DMS79 (cell line): ENCODE measurements around the gene ADAMTSL3.
"Not testable (repeated sequence)": the region's sequence is repeated elsewhere in the genome, so short reads cannot be mapped to it uniquely, and the experiment has no call there.

ENCODE experiments used
- DNase-seq: peaks from one replicate; lab custom pipeline; 2025; lab: John Stamatoyannopoulos, UW

Gene ADAMTSL3

DNA sequence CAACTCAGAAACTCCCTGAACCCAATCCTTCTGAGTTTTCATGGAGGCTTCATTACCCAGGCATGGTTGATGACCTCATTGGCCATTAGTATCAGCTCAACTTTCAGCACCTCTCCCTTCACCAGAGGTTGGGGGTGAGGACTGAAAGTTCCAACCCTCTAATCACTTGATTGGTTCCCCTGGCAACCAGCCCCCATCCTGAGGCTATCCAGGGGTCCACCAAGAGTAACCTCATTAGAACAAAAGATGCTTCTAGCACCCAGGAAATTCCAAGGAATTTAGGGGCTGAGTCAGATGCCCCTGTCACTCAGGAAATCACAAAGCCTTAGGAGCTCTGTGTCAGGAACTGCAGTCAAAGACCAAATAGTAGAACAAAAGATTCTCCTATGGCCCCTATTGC lies 43.8 kb downstream of the ADAMTSL3 start:
- no peak for DNase-seq

DNA sequence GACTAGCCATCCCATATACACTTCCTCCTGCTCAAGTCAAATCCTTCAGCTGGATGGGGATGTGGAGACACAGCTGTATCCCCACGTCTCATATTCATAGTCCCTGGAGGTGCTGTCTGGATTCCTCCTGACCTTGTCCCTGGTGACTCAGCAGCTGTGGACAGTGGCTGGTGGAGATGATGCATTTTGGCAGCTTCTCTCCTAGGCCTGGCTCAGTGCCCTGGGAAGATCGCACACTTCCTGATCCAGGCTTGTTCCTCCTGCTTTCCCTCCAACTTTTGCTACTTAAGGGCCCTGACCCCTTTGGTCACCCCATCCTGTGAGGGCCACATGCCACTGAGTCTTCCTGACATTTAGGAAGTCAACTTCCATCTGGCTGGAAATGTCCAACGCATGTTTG lies 44.4 kb downstream of the ADAMTSL3 start:
- DNase-seq, result no peak

DNA sequence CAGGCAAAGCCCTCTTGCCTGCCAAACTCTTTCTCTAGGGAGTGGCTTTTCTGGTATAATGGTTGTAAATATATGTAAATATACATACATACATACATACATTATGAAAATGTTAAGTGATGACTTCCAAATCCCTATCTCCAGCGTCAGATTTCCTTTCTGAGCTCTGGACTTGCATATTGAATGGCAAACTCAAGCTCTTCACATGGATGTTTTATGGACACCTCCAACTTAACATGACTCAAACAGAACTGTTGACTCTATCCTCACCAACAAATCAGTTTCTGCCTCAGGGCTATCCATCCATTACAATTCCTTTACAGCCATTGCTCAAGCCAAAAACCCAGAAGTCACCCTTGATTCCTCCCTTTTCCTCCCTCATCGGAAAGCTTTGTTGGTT lies 45.1 kb downstream of the ADAMTSL3 start:
- no peak for DNase-seq

DNA sequence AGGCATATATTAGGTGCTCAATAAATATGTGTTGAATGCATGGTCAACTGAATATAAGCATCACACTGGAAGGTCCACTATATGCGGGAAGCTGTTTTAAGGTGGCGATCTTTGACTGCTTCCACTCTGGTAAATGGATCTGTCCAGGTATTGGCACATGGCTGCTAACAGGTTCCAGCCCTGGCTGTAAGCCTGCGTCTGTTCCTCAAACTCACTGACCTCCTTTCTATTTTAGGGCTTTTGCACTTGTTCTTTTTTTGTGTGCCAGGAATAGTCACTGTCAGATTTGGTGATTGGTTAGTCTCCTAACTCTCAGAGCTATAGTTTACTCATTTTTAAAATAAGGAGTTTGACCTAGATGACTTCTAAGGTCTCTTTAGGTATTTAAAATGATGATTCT lies 46.2 kb downstream of the ADAMTSL3 start:
- no peak for DNase-seq

DNA sequence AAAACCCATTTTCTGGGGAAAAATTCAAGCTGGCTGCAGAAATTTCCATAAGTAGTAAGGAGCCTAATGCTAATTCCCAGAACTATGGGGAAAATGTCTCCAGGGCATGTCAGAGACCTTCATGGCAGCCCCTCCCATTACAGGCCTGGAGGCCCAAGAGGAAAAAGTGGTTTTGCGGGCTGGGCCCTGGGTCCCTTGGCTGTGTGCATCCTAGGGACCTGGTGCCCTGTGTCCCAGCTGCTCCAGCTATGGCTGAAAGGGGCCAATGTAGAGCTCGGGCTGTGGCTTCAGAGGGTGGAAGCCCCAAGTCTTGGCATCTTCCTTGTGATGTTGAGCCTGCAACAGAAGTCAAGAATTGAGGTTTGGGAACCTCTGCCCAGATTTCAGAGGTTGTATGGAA lies 48.4 kb downstream of the ADAMTSL3 start:
- not testable (repeated sequence) for DNase-seq

DNA sequence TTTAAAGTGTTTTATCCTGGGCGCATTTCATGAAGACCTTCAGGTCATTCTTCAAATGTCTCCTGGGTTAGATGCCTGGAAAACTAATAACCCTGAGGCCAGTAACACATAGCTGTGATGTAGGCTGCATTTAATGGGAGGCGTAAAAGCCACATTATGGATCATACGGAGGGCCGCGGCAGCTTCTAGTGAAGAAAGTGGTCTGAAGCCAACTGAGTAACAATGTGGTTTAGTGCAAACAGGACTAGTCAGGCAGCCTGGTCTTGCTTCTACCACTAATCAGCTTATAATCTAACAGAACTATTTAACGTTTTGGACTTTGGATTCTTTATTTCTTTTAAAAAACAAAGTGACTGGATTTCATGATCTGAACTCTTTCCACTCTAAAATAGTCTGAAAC lies 54.4 kb downstream of the ADAMTSL3 start:
- no peak for DNase-seq

DNA sequence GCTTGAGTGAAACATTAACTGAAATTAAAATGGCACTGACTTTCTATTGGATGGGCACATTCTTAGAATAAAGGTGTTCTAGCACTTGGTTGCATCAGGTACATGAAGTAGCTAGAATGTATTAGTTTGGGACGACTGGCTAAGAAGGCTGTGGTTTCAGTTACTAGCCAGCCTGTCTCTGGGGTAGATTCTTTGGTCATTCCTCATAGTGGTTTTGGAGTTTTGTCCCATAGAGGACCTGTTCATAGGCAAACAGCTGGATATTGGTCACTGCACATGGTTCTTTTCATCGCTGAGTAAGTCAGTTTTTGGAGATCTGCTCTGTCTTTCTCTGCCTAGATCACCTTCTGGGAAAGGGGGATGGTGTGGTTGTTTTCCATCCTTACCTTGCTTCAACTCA lies 55.3 kb downstream of the ADAMTSL3 start:
- DNase-seq, result no peak

DNA sequence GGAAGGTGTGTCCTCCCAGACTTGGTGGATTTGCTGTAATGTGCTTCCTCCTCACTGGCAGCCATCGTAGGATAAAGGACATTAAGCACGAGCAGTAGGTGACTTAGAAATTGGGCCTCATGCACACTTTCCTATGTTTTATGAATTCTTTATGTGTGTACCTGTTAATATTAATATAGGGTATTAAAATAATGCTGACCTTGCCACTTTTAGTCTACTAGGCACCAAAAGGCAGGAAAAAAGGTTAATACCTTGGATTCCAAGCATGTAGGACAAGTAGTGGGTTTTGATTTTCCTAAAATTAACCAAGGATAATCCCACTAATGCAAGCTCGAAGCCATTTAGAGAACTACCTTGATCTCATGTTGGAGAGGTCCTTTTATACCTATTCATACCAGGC lies 55.9 kb downstream of the ADAMTSL3 start:
- no peak for DNase-seq

DNA sequence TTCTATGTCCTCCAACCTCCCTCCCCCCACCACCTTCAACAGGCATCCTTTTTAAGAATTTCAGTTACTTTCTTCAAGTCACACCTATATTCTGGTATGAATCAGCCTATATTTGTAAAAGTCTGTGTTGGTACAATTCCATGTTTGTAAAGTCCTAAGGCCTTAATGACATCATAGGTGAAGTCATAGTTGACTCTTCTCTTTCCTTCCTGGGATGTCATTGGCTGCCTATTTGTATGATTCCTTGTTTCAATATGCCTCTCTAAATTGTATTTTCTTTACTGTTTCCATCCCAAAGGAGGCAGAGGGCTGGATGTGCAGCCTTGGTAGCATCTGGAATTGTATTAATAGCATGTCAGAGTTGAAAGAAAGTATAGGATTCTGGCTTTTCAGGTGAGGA lies 56.5 kb downstream of the ADAMTSL3 start:
- no peak for DNase-seq

DNA sequence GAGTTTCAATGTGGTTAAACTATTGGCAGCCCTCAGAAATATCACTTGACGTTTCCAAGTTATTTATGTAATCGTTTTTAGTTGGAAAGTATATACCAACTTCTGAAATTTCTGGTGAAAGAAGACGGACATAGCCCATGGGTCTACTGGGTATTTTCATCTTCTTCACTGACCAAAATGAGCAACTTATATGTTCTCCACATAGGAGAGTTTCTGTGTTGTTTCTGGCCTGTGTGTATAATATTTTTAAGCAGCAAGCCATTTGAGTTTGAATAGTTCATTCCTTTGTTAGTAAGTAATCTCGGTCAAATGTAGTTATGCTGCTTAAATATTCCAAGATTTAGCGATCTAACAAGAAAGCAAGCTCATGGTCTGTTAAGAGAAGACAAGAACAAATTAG lies 57.3 kb downstream of the ADAMTSL3 start:
- no peak for DNase-seq

DNA sequence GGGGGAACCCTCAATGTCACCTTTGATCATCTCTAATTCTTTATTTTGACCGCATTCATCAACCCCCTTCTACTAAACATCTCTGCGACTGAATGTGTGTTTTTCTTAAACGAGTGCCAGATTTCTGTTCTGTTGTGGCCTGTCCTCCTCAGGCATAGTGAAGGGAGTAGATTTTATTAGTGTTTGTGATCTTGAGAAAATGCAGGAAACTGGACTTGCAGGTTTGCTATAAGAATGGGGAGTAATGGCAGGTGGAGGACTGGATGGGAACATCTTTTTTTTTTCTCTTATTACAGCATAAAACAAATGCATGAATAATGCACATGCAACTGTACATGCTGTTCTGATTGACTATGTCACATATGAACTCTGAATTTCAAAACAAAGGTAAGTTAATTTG lies 59.3 kb downstream of the ADAMTSL3 start:
- DNase-seq, result no peak

DNA sequence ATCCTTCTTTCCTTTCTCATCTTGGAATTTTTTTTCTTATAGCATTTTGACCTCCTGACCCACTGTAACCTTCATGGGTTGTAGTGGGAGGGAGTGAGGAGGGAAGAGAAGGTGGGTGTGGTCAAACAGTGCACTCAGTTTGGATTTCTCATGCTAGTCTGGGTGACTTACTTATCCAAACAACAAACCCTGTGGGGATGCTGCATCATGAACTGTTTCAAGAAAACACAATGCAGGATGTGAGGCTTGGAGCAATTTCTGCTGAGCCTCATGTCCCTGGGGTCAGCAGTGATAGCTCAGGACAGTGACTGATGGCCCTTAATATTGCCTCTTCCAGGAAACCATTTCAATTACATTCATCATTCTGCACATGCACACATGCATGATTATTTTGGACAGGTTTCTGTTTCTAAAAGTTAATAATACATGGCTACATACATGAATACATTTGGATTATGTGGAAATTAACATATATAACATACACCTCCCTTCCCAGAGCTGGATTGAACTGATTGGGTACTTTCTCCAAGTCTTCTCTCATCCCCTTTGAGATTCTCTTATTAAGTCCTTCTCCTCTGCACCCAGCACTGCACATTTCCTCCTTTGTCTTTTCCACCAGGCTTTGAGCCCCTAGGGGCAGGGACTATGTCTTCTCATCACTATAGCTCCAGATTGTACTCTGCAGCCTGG lies 61.2 kb downstream of the ADAMTSL3 start:
- no peak for DNase-seq

DNA sequence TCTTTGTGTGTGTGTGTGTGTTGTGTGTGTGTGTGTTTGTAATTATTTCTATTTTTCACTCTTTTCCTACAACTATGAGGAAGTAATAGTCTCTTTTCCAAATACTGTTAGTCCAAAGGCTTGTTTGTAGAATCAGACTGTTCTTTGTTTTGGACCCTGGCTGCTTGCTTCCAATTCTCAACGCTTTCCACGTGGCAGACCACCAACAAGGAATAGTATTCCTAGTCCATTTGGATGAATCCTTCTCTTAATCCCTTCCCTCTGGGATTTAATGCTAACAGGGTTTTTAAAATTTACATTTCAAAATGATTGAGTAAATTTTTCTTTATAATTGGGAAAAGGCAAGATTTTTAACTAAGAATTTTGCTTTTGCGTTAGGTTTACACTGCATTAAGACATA lies 62.7 kb downstream of the ADAMTSL3 start:
- no peak for DNase-seq

DNA sequence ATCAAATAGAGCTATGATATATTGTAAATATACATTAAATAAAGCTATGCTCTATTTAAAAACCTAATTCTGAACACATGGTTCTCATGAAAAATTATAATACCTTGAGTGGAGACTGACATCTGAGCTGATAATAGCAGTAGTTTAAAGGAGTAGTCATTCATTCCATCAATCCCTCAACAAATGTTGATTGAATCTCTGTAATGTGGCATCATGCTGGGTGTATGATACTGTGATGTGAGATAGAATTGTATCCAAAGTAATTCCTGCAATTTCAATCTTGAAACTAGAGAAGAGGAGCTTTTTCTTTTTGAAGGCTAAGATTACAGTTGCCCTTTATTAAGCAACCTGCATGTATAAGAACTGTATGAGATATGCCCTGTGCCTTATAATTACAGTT lies 63.1 kb downstream of the ADAMTSL3 start:
- no peak for DNase-seq

DNA sequence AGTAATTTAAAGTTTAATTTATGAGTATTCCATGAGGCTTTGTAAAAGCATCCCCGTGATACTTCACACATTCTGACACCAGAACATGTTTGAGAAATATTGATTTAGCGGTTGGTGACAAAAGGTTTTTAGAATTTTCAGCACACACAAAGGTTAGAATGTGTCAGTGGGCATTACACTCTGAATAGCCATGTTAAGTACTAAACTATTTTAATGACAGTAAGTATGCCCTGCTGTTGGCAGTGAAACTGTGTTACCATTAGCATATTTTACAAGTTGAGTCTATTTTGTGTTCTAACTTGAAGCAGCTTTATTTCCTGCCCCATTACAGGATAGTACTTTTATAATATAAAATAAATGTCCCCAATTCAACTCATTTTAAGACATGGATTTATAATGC lies 66.5 kb downstream of the ADAMTSL3 start:
- no peak for DNase-seq

DNA sequence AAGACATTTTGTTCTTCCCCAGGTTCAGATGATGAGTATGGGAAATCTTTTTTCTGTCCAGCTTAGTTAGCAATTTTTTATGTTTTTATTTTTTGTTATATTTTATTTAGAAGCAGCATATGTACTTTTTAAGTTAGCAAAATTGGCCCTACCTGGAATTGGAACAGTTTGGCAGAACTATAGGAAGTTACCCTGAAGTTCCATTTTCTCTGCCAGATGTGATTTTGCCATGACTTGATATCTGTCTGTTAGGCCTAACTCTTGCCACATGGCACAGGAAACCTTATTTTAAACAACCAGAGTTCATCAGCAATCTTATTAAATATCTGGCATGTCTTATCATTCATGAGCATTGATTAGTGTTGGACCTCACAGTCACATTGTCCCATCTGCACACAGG lies 67.1 kb downstream of the ADAMTSL3 start:
- DNase-seq, result no peak

DNA sequence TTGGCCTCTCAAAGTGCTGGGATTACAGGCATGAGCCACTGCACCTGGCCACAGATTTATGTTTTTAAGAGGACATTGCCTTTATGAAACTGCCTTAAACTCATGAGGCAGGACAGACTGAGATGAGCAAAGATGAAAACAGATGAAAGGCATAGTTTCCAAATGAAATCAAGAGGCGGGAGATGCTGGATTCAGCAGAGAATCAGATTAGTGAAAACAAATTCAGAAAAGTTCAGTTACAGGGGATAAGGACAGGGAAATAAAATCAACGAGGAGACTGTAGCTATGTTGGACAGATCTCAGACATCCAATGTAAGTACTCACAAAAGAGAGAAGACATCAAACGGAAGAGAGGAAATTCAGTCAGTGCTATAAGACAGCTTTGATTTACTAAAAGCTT lies 68.1 kb downstream of the ADAMTSL3 start:
- DNase-seq, result no peak

DNA sequence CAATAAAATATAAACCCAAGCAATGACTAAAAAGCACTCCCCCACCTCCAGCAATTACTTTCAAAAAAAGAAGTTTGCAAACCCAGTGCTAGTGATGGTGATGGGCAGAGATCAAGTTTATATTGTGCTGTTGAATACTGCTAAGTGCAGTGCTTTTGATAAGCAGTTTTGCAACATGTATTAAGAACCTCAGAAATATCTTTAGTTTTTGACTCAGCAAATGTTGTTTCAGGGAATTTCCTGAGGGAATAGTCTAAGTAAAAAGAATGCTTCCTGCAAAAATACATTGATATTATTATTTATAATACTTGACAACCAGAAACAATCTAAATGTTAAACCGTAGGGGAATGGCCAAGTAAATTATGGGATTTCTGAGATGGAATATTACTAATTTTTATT lies 69.3 kb downstream of the ADAMTSL3 start:
- DNase-seq, result no peak

DNA sequence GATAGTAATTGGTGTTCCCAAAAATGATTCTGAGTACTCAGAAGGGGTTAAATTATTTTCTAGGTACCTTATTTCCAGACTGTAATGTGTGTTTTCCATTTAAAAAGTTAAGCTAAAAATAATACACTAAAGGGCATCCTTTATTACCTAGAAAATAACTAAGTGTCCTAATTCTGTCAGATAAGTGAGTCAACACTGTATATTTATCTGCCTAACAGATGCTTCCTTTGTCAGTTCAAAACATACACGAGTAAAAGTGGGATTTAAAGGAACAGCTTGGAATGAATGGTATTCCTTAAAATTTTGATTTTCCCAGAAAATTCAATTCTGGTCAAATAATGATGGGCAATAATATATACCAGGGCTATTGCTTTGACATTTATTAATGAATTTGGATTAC lies 78.3 kb downstream of the ADAMTSL3 start:
- no peak for DNase-seq

DNA sequence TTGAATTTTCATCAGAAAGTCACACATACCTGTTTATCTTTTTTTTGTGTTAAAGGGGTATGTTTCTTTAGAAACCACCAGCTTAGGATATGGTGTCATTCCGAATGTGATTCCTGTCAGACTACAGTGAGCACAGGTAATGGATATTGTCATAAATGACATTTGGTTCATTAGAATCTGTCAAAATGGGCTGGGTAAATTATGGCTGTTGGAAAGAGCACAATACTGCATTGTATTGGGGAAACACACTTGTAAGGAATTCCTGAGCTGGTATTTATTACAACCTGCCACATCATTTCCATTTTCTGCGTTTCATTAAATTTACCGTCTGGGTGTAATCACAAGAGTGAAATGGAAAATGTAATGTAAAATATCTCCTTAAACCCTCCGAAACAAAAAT lies 78.8 kb downstream of the ADAMTSL3 start:
- DNase-seq, result no peak

DNA sequence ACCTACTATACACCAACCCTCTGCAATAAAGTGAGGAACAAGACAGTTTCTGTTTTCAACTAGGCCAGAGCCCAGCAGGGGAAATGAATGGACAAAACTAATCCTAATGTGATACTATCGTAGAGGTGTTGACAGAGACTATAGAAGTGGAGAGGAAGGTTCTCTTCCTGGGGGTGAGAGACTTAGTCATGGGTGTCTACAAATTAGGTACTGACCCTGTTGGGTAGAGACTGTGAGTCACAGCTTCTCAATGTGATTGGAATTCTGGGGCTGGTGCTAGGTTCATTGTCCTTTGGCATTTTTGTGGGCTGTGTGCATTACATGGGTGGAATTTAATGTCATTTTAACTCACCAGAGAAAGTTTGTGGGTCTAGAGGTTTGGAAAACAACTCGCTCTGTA lies 79.3 kb downstream of the ADAMTSL3 start:
- DNase-seq, result no peak

DNA sequence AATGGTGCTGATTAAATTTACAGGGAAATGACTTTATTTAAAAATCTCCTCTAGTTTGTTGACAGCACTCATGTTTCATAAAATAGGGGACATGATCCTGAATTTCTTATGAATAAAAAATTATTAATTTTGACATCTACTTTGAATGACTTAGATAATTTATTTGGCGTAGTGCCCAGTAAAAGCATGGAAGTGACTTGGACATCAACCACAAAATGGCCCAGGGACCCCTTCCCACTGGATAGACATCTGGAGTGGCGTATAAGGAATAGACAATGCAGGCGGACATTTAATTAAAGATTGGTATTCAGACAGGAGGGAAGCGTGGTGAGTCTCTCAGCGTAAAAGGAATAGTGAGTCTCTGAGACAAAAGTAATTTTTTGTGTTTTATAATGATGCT lies 79.8 kb downstream of the ADAMTSL3 start:
- DNase-seq, result no peak

DNA sequence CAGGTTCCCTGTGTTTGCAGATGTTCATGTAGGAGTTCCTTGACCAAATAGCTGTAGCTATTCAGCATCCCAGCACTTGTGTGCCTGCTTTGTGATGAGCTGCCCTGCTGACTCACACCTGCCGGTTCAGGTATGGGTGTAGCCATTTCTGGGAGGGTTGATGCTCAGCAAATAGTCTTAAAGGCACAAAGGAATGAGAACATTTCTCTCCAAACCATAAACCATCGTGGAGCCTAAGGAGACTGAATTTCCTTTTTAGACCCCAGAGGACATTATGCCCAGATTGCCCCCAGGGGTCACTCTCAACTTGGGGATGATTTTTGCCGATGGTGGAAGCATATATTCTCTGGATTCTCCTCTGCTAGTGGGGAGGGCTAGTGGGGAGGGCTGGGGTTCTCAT lies 80.6 kb downstream of the ADAMTSL3 start:
- no peak for DNase-seq

DNA sequence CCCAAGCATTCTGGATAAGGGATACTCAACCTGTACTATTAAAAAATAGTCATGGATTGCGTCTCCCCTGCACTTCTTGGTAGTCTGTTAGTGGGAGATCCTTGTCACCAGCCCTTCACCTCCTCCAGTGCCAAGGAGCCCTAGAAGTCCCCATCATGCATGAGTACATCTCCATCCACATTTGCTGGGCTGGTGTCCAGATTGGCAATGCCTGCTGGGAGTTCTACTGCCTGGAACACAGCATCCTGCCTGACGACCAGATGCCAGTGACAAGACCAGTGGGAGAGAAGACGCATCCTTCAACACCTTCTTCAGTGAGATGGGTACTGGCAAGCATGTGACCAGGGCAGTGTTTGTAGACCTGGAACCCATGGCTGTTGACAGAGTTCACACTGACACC lies 85.7 kb downstream of the ADAMTSL3 start:
- no peak for DNase-seq

DNA sequence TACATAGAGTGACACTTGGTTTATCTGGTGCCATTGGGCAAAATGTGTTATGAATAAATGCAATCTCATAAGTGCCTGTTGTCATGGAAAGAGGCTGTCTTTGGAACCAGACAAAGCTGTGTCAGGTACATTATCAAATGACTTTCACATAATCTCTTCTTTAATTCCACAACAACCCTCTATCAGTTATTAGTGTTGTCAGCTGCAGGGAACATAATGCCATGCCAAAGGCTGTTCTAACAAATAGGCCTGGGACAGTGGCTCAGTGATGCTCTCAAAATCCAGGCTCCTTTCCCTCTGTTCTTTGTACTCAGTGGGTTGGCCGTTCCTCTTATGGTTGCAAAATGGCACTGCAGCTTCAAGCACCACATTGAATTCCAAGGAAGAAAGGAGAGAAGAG lies 91.8 kb downstream of the ADAMTSL3 start:
- no peak for DNase-seq
